Testis (tissue), 3 donors: Measurements from ENCODE around the gene POLRMT. TPM values are rescaled to one million over a fixed set of nuclear protein-coding genes. Genes with fewer than 3 reads are reported as not detected.

Experiments
- DNase-seq: peaks from one replicate; pipeline ENCODE4 v3.0.0-alpha.2; 2019
- H3K27ac ChIP-seq, 2 donors: fragments of 200-600 bp; sonication (generic); one replicate each; pipeline ENCODE4 v1.5.1; 2019
- H3K27me3 ChIP-seq: fragments of 200-600 bp; sonication (generic); one replicate; pipeline ENCODE4 v1.5.1; 2019
- H3K36me3 ChIP-seq: fragments of 200-600 bp; sonication (generic); one replicate; pipeline ENCODE4 v1.5.1; 2017; ENCODE audit warnings: low read depth; ENCODE audit errors: missing control alignments
- H3K4me1 ChIP-seq: fragments of 200-600 bp; sonication (generic); one replicate; pipeline ENCODE4 v1.5.1; 2019
- H3K4me3 ChIP-seq, 2 donors: fragments of 200-600 bp; sonication (generic); one replicate each; pipeline ENCODE4 v1.5.1; 2017 to 2019
- H3K9me3 ChIP-seq: fragments of 200-600 bp; sonication (generic); one replicate; pipeline ENCODE4 v1.5.1; 2017
- POLR2A ChIP-seq: fragments of 450-650 bp; IDR thresholded peaks from one replicate; pipeline ENCODE4 v1.6.1; 2017; ENCODE audit warnings: antibody characterized with exemption, mild to moderate bottlenecking, moderate library complexity
- WGBS, 2 donors: methylation state at CpG; one replicate each; pipeline ENCODE4 v1.1.5; 2018; 5-methylcytosine and 5-hydroxymethylcytosine counted together
- intact Hi-C: fragments of 100-400 bp; cut with DNase I; formaldehyde crosslinking; loops from one replicate; pipeline ENCODE4 v1.15.1; 2023; ENCODE audit warnings: low total_unique reads
- polyA plus RNA-seq: library from polyadenylated mRNA; stranded (reverse); fragments of 350-450 nt; fragmentation: Illumina TruSeq; extraction: RNeasy Lipid Tissue Mini Kit (QIAGEN cat#74804); gene quantifications from one replicate; pipeline ENCODE4 v1.2.3, GENCODE V29; 2014; ENCODE audit warnings: low read depth, low replicate concordance; ENCODE audit not compliant: insufficient read depth
- total RNA-seq, 2 donors: library from RNA; depleted of rRNA; stranded (reverse); fragments of >200 nt; gene quantifications; one replicate each; pipeline ENCODE4 v1.2.3, GENCODE V29; 2016
- TF ChIP-seq, protein P1 (sequence below), 3 experiments: fragments of 450-650 bp in 2 of 3; fragments of 200-600 bp in 1 of 3; sonication (generic) in 1 of 3; IDR thresholded peaks; one replicate each; pipeline ENCODE4 v1.5.1; 2016 to 2019; ENCODE audit warnings: antibody characterized with exemption in 3 of 3, mild to moderate bottlenecking in 2 of 3, moderate library complexity in 1 of 3

The POLRMT gene
- total and polyA plus RNA-seq, 3 donors from 2014 or later: 116 to 178 (median 137) TPM

DNA sequence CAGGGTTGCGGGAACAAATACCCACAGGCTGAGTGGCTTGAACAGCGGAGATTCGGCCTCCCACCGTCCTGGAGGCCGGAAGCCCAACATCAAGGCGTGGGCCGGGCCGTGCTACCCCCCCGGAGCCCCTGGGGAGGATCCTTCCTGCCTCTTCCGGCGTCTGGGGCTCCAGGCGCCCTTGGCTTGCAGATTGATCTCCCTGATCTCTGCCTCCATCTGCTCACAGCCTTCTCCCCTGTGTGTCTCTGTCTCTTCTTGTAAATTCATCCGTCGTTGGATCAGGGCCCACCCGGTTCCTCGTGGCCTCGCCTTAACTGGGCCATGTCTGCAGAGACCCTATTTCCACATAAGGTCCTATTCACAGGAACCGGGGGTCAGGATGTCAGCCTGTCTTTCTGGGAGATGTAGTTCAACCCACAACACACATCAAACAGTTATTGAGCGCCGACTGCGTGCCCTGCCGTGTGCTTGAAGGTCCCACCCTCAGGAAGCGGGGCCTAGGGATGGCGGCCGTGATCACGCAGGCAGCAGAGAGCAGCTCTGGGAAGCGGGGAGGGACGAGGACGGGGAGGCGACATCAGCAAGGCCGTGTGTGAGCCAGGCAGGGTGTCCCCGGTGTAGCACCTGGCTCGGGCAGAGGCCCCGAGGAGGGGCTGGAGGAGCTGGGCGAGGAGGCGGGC, 22.4 kb downstream of the POLRMT start:
- 26 to 36% methylated on average over 23 to 36 of the region's 36 CpGs for WGBS, 2 donors
- H3K36me3 ChIP-seq: no peaks in the 10 kb centered on the region
- intact Hi-C loops: no loop called here
- H3K27me3 ChIP-seq: no peaks in the 10 kb centered on the region
- TF ChIP-seq, protein P1, sequence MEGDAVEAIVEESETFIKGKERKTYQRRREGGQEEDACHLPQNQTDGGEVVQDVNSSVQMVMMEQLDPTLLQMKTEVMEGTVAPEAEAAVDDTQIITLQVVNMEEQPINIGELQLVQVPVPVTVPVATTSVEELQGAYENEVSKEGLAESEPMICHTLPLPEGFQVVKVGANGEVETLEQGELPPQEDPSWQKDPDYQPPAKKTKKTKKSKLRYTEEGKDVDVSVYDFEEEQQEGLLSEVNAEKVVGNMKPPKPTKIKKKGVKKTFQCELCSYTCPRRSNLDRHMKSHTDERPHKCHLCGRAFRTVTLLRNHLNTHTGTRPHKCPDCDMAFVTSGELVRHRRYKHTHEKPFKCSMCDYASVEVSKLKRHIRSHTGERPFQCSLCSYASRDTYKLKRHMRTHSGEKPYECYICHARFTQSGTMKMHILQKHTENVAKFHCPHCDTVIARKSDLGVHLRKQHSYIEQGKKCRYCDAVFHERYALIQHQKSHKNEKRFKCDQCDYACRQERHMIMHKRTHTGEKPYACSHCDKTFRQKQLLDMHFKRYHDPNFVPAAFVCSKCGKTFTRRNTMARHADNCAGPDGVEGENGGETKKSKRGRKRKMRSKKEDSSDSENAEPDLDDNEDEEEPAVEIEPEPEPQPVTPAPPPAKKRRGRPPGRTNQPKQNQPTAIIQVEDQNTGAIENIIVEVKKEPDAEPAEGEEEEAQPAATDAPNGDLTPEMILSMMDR (IDR thresholded peaks at IDR 0.05): no peak
- TF ChIP-seq POLR2A: no peak
- H3K9me3 ChIP-seq: no peaks in the 10 kb centered on the region
- peak overlapping the region in 1 of 2 donors; percentile 63 for H3K27ac ChIP-seq
- H3K4me3 ChIP-seq: no peak overlapping the region
- peak; percentile 67 for DNase-seq
- H3K4me1 ChIP-seq: peaks cover 17% of the 10 kb centered on the region

DNA sequence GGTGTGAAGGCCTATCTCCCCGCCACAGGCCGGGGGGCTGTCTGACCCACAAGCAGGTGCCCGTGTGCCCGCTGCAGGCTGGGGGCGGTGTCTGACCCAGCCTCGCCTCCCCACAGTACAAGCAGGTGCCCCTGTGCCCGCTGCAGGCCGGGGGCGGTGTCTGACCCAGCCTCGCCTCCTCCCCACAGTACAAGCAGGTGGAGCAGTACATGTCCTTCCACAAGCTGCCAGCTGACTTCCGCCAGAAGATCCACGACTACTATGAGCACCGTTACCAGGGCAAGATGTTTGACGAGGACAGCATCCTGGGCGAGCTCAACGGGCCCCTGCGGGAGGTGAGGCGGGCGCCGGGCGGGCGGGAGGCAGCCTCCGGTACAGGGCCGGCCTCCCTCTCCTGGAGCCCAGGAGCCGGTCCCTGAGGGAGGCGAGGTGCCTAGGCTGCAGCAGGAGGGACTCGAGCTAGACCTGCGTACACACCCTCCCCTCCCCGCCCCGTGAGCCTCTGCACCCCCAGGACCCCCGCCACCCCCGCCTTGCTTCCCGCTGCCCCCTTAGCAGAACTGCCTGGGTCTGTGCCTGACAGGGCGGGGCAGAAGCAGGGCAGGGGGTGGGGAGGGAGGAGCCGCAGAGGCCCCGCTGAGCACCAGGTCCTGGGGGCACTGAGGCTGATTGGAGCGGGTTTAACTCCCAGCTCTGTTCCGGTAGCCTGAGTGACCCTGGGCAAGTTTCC, 23.1 kb downstream of the POLRMT start:
- Histone ChIP-seq H3K4me1 (peaks cover 17% of the 10 kb centered on the region), H3K9me3 (no peaks in the 10 kb centered on the region), H3K27me3 (no peaks in the 10 kb centered on the region), H3K36me3 (no peaks in the 10 kb centered on the region), H3K27ac (peak overlapping the region in 1 of 2 donors; percentile 63), H3K4me3 (no peak overlapping the region)
- TF ChIP-seq POLR2A: no peak
- TF ChIP-seq, protein P1 (IDR thresholded peaks at IDR 0.05): no peak
- WGBS, 2 donors: 34 to 36% methylated on average over 11 to 38 of the region's 38 CpGs
- peak; percentile 44 for DNase-seq
- intact Hi-C loops: no loop called here

DNA sequence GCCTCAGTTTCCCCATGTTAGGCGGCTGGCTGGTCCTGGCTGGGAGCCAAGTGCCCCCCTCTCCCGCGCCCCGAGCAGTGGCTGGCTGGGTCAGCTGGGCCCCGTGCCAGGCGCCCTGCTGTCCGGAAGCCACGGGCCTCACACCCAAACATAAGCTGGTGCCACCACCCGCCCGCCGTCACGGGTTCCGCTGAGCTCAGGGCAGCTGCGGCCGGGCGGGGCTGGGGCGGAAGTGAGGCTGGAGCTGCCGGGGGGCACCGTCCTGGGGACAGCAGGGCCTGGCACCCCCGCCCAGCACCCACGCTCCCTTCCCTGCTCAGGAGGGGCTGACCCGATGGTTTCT, 24.4 kb downstream of the POLRMT start:
- H3K9me3 ChIP-seq: no peaks in the 10 kb centered on the region
- 88% methylated on average over 22 of the region's 22 CpGs; no CpG with 5 or more reads in 1 of the 2 donors for WGBS, 2 donors
- no peaks in the 10 kb centered on the region for H3K36me3 ChIP-seq
- H3K27me3 ChIP-seq: no peaks in the 10 kb centered on the region
- DNase-seq: no peak
- intact Hi-C loops: no loop called here
- no peak overlapping the region for H3K4me3 ChIP-seq
- TF ChIP-seq, protein P1 (IDR thresholded peaks at IDR 0.05): no peak
- no peak for TF ChIP-seq POLR2A
- H3K27ac ChIP-seq: no peak overlapping the region
- H3K4me1 ChIP-seq: peaks cover 17% of the 10 kb centered on the region

DNA sequence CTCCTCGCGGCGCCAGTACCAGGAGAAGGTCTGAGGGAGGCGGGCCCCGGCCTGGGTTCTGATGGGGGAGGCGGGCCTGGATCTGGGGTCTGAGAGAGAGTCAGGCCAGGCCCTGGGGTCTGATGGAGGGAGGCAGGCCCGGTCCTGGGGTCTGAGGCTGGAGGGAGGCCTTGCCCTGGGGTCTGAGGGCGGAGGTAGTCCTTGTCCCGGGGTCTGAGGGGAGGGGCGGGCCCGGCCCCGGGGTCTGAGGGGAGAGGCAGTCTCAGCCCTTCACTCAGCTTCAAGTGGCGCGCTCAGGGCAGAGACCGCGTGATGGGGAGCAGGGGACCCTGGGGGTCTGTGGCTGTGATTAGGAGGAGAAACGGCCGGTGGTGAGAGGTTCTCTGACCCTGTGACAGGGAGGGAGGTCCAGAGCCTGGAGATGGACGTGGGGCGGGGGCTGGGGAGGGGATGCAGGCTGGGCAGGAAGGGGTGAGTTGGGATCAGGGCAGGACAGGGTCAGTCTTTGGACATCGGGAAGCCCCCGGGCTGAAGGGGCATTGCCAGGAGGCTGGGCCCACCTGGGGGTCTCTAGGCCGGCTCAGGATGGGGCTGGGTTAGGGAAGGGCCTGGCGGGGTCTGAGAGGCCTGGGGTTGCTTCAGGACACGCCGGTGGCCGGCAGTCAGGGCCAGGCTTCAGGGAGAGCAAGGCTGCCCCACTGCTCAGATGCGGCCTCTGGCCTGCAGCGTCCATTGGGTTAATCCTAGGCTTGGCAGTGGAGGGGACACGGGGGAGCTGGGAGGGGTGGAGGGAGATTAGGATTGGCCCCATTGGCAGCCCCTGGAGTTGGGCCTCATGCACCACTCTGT, 25.0 kb downstream of the POLRMT start:
- WGBS, 2 donors: 82 to 86% methylated on average over 18 to 30 of the region's 30 CpGs
- intact Hi-C loops: no loop called here
- Histone ChIP-seq H3K36me3 (no peaks in the 10 kb centered on the region), H3K27me3 (no peaks in the 10 kb centered on the region), H3K27ac (no peak overlapping the region), H3K9me3 (no peaks in the 10 kb centered on the region), H3K4me1 (peaks cover 17% of the 10 kb centered on the region), H3K4me3 (no peak overlapping the region)
- DNase-seq: no peak
- TF ChIP-seq, protein P1 (IDR thresholded peaks at IDR 0.05): no peak
- no peak for TF ChIP-seq POLR2A
